ENCODE data around the gene CALY.

- TF ChIP-seq POLR2AphosphoS5 (IDR thresholded peaks at IDR 0.05; ENCODE audit: low read depth, low read length) (no peak), POLR2A (IDR thresholded peaks at IDR 0.05; ENCODE audit: low read depth, low read length) (no peak), TAF1 (IDR thresholded peaks at IDR 0.05; ENCODE audit: borderline replicate concordance, low read depth, low read length) (no peak)
Observed at GRCh38 chr10:133349577-133350011, 12.9 kb upstream of the CALY start.
